Measurements from ENCODE around the gene VPS4B.
"Not testable (repeated sequence)": the region's sequence is repeated elsewhere in the genome, so short reads cannot be mapped to it uniquely, and the experiment has no call there.

VPS4B gene

DNA sequence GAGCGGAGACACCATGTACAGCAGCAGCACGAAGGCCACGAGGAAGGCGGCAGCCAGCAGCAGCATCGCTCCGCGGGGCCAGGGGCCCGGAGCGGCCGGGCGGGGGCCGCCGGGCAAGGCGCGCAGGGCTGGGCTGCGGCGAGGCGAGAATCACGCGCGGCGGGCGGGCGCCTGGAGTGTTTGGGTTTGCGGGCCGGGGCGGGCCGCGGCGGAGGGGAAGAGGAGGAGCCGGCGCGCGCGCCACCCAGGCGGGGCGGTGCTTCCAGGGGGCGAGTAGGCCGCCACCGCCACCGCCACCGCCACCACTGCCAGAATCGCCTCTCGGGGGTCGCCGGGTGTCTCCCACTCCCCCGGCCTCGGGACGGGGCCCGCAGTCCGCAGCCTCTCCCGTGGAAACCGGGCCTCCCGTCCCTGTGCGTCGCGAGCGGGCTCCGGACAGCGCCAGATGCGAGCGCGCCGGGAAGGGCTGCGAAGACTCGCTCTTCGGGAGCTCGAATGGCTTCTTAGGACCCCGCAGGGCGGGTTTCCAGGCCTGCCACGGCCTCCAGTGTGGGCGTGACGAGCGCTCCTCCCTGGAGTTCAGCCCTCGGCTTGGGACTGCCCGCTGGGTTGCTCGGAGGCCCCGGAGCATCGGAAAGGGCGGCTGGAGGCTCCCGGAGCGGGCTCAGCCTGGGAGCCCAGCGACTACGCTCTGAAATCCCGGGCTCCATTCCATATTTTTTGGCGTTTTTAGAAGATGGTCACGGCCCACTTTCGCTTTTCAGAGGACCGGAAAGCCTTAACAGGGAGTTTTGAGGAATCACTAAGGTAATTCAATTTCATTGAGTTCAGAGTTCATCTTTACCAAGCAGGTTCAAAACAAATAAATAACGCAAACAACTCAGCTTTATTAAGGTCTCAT is 55.0 kb downstream of the VPS4B start, which contains the start of gene KDSR:
Gene KDSR, minus strand, starts transcription at position 154 of the 901 bp plus-strand sequence. Its CDS starts 88 bp downstream, at position 66.
- DNase-seq, result peak; percentile 82

DNA sequence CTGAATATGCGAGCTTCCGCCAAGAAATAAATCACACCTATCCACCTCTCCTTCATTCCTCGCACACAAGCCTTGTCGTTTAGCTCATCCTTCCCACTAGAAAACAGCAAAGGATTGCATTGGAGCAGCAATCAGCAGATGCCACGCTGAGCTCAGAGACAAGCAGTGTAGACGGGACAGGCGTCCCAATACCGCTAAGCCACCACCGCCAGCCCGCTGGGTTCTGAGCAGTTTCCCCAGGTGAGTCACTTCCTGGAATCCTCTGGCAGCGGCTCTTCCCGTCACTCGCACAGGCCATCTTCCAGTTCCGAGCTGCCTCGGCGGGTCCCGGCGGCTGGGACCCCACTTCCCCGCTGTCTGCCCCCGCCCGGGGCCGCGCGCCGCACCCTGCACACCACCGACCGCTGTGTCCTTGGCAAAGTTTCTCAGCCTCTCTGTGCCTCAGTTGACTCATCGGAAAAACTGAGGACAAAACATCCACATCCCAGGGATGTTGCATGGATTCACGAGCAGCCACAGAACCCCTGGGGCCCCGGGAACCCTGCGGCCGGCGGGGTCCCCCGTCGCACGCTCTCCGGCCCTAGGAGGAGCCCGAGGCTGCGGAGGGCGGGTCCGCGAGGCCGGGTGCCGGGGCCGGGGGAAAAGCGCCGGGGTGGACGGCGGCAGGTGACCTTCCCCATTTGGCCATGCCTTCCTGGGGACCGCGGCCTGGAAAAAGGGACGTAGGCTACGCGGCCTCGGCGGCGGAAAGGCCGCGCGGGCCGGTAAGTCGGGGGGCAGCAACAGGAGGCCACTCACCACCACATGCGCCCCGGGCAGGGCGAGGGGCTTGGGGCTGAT is 55.8 kb downstream of the VPS4B start:
- DNase-seq, result peak; percentile 66

DNA sequence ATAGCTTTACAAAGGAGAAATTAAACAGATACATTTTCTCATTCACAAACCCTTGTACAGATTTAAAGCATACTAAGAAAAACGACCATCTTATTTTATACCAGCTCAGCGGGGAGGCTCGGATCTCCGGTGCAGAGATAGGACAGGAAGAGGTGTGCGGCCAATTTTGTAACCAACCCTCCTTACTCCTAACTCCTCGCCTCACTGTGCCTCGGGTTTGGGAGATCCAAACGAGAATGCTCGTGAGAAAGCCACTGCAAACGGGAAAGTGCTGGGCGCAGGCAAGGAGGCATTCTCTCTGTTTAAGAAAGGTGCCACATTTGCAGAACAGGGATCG is 56.4 kb downstream of the VPS4B start:
- no peak for DNase-seq

GRCh38 chr18:63363951-63364350 is 58.3 kb downstream of the VPS4B start:
- DNase-seq, result no peak

GRCh38 chr18:63363420-63363819 is 58.9 kb downstream of the VPS4B start:
- DNase-seq, result not testable (repeated sequence)

- no peak for DNase-seq
These were observed 65.9 kb downstream of the VPS4B start for GRCh38 chr18:63356272-63356896.

- DNase-seq, result no peak
These were observed 72.0 kb downstream of the VPS4B start for GRCh38 chr18:63350230-63350629.

GRCh38 chr18:63348508-63349136 is 73.7 kb downstream of the VPS4B start:
- no peak for DNase-seq

DNA sequence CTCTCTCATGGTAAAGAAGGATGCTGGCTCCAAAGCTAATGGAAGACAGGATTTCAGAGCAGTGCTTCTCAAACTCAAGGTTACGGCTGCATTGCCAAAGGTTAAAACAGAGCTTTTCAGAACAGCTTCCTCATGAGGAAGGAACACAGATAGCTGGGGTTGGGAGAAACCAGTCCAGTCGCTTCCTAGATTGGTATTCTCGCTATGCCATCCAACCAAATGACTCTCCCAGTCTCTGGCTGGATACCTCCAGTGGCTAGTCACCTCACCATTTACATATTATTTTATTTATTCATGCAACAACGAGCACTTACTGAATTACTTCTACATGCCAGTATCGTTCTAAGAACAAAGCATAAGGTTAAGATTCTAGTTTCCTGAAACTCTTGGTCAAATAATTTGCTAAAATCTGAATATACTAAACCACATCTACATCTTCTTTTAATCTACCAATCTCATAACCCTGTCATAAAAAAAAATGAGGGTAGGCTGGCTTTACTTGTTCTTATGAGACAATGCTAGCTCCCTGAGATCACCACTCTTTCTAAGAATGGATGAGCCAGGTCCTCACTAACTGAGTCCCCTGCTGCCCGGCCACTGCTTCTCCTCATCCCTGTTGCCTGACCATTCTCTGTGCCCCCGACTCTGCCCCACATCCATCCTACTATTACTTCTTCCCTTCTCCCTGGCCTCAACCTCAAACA is 75.6 kb downstream of the VPS4B start:
- no peak for DNase-seq

DNA sequence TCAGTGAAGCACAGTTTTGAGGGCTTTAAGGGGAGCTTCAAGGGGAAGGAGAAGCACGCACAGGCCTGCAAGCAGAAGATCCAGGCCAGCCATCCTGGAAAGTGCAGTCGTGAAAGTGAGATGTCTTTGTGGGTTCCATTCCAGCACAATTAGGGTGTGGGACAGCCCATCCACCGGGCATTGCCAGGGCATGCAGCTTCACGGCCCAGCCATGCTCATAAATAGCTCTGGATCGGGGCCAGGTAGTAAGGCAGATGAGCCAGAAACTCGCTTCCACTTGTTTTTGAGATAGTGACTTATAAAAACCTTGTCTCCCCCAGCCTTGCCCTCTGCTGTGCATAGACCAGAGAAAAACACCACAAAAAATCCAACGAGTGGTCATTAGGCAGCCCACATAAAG is 76.2 kb downstream of the VPS4B start:
- DNase-seq, result no peak

DNA sequence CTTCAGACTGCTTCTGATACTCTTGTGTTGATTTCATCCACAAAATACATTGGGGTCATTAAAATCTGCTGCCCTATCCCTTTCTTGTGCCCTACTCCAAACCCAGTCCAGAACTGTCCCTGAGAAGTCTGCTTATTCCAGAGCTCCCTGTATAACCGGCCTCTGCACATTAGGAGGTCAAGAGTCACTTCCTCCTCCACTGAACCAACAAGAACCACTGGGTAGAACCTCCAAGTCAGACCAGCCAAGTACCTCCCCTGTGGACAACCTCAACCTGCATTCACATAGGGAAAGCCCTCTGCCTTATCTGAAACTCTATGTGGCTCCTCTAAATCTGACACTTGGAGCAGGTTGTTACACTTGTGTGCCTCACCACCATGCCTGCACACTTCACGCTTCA is 77.4 kb downstream of the VPS4B start:
- no peak for DNase-seq

DNA sequence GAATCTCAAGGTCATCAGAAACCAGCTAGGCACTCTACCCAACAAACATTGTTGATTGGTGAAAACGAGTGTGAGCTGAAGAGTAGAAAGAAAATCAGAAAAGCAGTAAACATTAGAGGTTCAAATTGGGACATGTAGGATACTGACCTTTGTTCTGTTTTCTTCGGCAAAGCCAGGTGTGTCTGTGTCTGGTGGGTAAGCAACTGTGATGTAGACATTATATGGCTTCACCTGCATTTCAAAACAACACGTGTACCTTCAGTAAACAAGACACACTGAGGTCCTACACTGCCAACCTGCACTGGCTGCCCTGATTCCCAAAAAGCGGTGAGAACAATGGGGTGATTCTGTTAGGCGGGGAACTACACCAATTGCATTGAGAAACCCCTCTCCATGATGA is 78.0 kb downstream of the VPS4B start:
- no peak for DNase-seq

DNA sequence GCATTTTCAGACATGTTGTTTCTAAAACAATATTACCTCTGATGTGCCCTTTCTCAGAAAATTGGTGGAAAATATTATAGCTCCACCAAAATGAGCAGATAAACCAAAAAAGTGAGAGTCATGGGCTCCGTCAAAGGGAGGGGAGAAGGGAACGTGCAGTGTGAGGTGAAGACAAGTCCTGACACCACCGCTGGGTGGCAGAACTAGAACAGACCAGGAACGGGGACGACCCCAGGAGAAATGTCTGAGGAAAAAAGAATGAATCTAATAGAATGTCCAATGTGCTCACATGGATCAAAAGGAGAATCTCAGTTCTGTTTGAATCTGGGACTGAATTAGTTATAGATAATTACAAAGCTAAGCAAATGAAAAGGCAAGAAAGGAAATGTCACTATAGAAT is 80.1 kb downstream of the VPS4B start:
- DNase-seq, result no peak

- peak; percentile 11 for DNase-seq
These were observed 82.3 kb downstream of the VPS4B start for GRCh38 chr18:63339920-63340484.
